ENCODE data around the gene HDAC1.

The HDAC1 gene

GRCh38 chr1:32303358-32303757 is 11.5 kb downstream of the HDAC1 start:
- H3K36me3 ChIP-seq (ENCODE audit: control insufficient read depth, insufficient read depth, low read length) = peaks cover 27% of the 10 kb centered on the region
- no peaks in the 10 kb centered on the region for H3K27me3 ChIP-seq (replicated peaks; ENCODE audit: control insufficient read depth, insufficient read depth, low read length, poor library complexity, severe bottlenecking)
- H3K4me3 ChIP-seq (ENCODE audit: insufficient read depth, low read depth, low read length, poor library complexity, severe bottlenecking) = no peak overlapping the region

GRCh38 chr1:32303997-32304622 is 12.2 kb downstream of the HDAC1 start:
- Histone ChIP-seq H3K4me3 (ENCODE audit: insufficient read depth, low read depth, low read length, poor library complexity, severe bottlenecking) (no peak overlapping the region), H3K36me3 (ENCODE audit: control insufficient read depth, insufficient read depth, low read length) (peaks cover 27% of the 10 kb centered on the region), H3K4me1 (ENCODE audit: control insufficient read depth, insufficient read depth, low read length, poor library complexity, severe bottlenecking) (peaks cover 4% of the 10 kb centered on the region), H3K9me3 (ENCODE audit: control insufficient read depth, low read length) (no peaks in the 10 kb centered on the region), H3K27ac (ENCODE audit: insufficient read depth, low read length, poor library complexity, severe bottlenecking) (no peak overlapping the region), H3K27me3 (replicated peaks; ENCODE audit: control insufficient read depth, insufficient read depth, low read length, poor library complexity, severe bottlenecking) (no peaks in the 10 kb centered on the region)
- no peak for DNase-seq

More at GRCh38 chr1:32303358-32303757, 11.5 kb downstream of the HDAC1 start:
- no peak for DNase-seq
- no peak overlapping the region for H3K27ac ChIP-seq (ENCODE audit: insufficient read depth, low read length, poor library complexity, severe bottlenecking)
- no peaks in the 10 kb centered on the region for H3K4me1 ChIP-seq (ENCODE audit: control insufficient read depth, insufficient read depth, low read length, poor library complexity, severe bottlenecking)
- no peaks in the 10 kb centered on the region for H3K9me3 ChIP-seq (ENCODE audit: control insufficient read depth, low read length)

- H3K36me3 ChIP-seq (ENCODE audit: control insufficient read depth, insufficient read depth, low read length) = peaks cover 27% of the 10 kb centered on the region
- H3K27me3 ChIP-seq (replicated peaks; ENCODE audit: control insufficient read depth, insufficient read depth, low read length, poor library complexity, severe bottlenecking) = no peaks in the 10 kb centered on the region
- H3K27ac ChIP-seq (ENCODE audit: insufficient read depth, low read length, poor library complexity, severe bottlenecking) = no peak overlapping the region
- H3K4me3 ChIP-seq (ENCODE audit: insufficient read depth, low read depth, low read length, poor library complexity, severe bottlenecking) = no peak overlapping the region
- peaks cover 5% of the 10 kb centered on the region for H3K4me1 ChIP-seq (ENCODE audit: control insufficient read depth, insufficient read depth, low read length, poor library complexity, severe bottlenecking)
- H3K9me3 ChIP-seq (ENCODE audit: control insufficient read depth, low read length) = no peaks in the 10 kb centered on the region
- DNase-seq = no peak
These were observed 13.4 kb downstream of the HDAC1 start for GRCh38 chr1:32305310-32305709.

GRCh38 chr1:32307324-32307723 is 15.4 kb downstream of the HDAC1 start:
- H3K27ac ChIP-seq (ENCODE audit: insufficient read depth, low read length, poor library complexity, severe bottlenecking) = no peak overlapping the region
- DNase-seq = no peak

GRCh38 chr1:32309960-32310359 is 18.1 kb downstream of the HDAC1 start:
- no peak overlapping the region for H3K4me3 ChIP-seq (ENCODE audit: insufficient read depth, low read depth, low read length, poor library complexity, severe bottlenecking)
- H3K4me1 ChIP-seq (ENCODE audit: control insufficient read depth, insufficient read depth, low read length, poor library complexity, severe bottlenecking) = peaks cover 5% of the 10 kb centered on the region
- no peak for DNase-seq
- no peak overlapping the region for H3K27ac ChIP-seq (ENCODE audit: insufficient read depth, low read length, poor library complexity, severe bottlenecking)
- no peaks in the 10 kb centered on the region for H3K27me3 ChIP-seq (replicated peaks; ENCODE audit: control insufficient read depth, insufficient read depth, low read length, poor library complexity, severe bottlenecking)
- H3K36me3 ChIP-seq (ENCODE audit: control insufficient read depth, insufficient read depth, low read length) = peaks cover 7% of the 10 kb centered on the region
- no peaks in the 10 kb centered on the region for H3K9me3 ChIP-seq (ENCODE audit: control insufficient read depth, low read length)

More at GRCh38 chr1:32307324-32307723, 15.4 kb downstream of the HDAC1 start:
- H3K4me3 ChIP-seq (ENCODE audit: insufficient read depth, low read depth, low read length, poor library complexity, severe bottlenecking) = no peak overlapping the region
- H3K9me3 ChIP-seq (ENCODE audit: control insufficient read depth, low read length) = no peaks in the 10 kb centered on the region
- H3K27me3 ChIP-seq (replicated peaks; ENCODE audit: control insufficient read depth, insufficient read depth, low read length, poor library complexity, severe bottlenecking) = no peaks in the 10 kb centered on the region
- peaks cover 23% of the 10 kb centered on the region for H3K36me3 ChIP-seq (ENCODE audit: control insufficient read depth, insufficient read depth, low read length)
- peaks cover 5% of the 10 kb centered on the region for H3K4me1 ChIP-seq (ENCODE audit: control insufficient read depth, insufficient read depth, low read length, poor library complexity, severe bottlenecking)

GRCh38 chr1:32311709-32312393 is 20.0 kb downstream of the HDAC1 start:
- H3K9me3 ChIP-seq (ENCODE audit: control insufficient read depth, low read length) = no peaks in the 10 kb centered on the region
- no peak overlapping the region for H3K27ac ChIP-seq (ENCODE audit: insufficient read depth, low read length, poor library complexity, severe bottlenecking)

GRCh38 chr1:32316903-32317277 is 25.0 kb downstream of the HDAC1 start:
- Histone ChIP-seq H3K4me1 (ENCODE audit: control insufficient read depth, insufficient read depth, low read length, poor library complexity, severe bottlenecking) (peaks cover 15% of the 10 kb centered on the region), H3K4me3 (ENCODE audit: insufficient read depth, low read depth, low read length, poor library complexity, severe bottlenecking) (no peak overlapping the region), H3K27ac (ENCODE audit: insufficient read depth, low read length, poor library complexity, severe bottlenecking) (no peak overlapping the region), H3K9me3 (ENCODE audit: control insufficient read depth, low read length) (no peaks in the 10 kb centered on the region), H3K27me3 (replicated peaks; ENCODE audit: control insufficient read depth, insufficient read depth, low read length, poor library complexity, severe bottlenecking) (no peaks in the 10 kb centered on the region), H3K36me3 (ENCODE audit: control insufficient read depth, insufficient read depth, low read length) (peaks cover 24% of the 10 kb centered on the region)
- DNase-seq = no peak

More at GRCh38 chr1:32311709-32312393, 20.0 kb downstream of the HDAC1 start:
- Histone ChIP-seq H3K36me3 (ENCODE audit: control insufficient read depth, insufficient read depth, low read length) (peaks cover 10% of the 10 kb centered on the region), H3K4me3 (ENCODE audit: insufficient read depth, low read depth, low read length, poor library complexity, severe bottlenecking) (no peak overlapping the region), H3K4me1 (ENCODE audit: control insufficient read depth, insufficient read depth, low read length, poor library complexity, severe bottlenecking) (peaks cover 5% of the 10 kb centered on the region), H3K27me3 (replicated peaks; ENCODE audit: control insufficient read depth, insufficient read depth, low read length, poor library complexity, severe bottlenecking) (no peaks in the 10 kb centered on the region)
- DNase-seq = no peak

GRCh38 chr1:32318127-32318869 is 26.4 kb downstream of the HDAC1 start:
- Histone ChIP-seq H3K4me1 (ENCODE audit: control insufficient read depth, insufficient read depth, low read length, poor library complexity, severe bottlenecking) (peaks cover 29% of the 10 kb centered on the region), H3K4me3 (ENCODE audit: insufficient read depth, low read depth, low read length, poor library complexity, severe bottlenecking) (no peak overlapping the region), H3K9me3 (ENCODE audit: control insufficient read depth, low read length) (no peaks in the 10 kb centered on the region), H3K27me3 (replicated peaks; ENCODE audit: control insufficient read depth, insufficient read depth, low read length, poor library complexity, severe bottlenecking) (no peaks in the 10 kb centered on the region), H3K27ac (ENCODE audit: insufficient read depth, low read length, poor library complexity, severe bottlenecking) (no peak overlapping the region), H3K36me3 (ENCODE audit: control insufficient read depth, insufficient read depth, low read length) (peaks cover 23% of the 10 kb centered on the region)
- DNase-seq = no peak

- Histone ChIP-seq H3K4me3 (ENCODE audit: insufficient read depth, low read depth, low read length, poor library complexity, severe bottlenecking) (no peak overlapping the region), H3K36me3 (ENCODE audit: control insufficient read depth, insufficient read depth, low read length) (peaks cover 30% of the 10 kb centered on the region), H3K4me1 (ENCODE audit: control insufficient read depth, insufficient read depth, low read length, poor library complexity, severe bottlenecking) (peaks cover 31% of the 10 kb centered on the region), H3K27ac (ENCODE audit: insufficient read depth, low read length, poor library complexity, severe bottlenecking) (peak overlapping the region; percentile 20), H3K9me3 (ENCODE audit: control insufficient read depth, low read length) (no peaks in the 10 kb centered on the region), H3K27me3 (replicated peaks; ENCODE audit: control insufficient read depth, insufficient read depth, low read length, poor library complexity, severe bottlenecking) (no peaks in the 10 kb centered on the region)
- peak in 1 of 3 donors; percentile 24 for DNase-seq
These were observed 29.9 kb downstream of the HDAC1 start for GRCh38 chr1:32321712-32322291.
